GM13977 (cell line): ENCODE data around the gene CALML6.

ENCODE experiments used
- DNase-seq: peaks from one replicate; pipeline ENCODE4 v3.0.0; 2012; ENCODE audit warnings: low spot score
- in situ Hi-C: fragments of 300-500 bp; cut with MboI; formaldehyde crosslinking; loops from one replicate; pipeline ENCODE4 v1.12.0; 2022; ENCODE audit warnings: low sequenced_read_pairs, low pct_unique_long_range_greater_than_20kb, mixed read lengths, inconsistent platforms; ENCODE audit not compliant: unreplicated experiment
- TF ChIP-seq, protein P1 (sequence below): IDR thresholded peaks from 2 replicates; pipeline ENCODE4 v1.5.1; 2012; ENCODE audit warnings: mild to moderate bottlenecking, control low read depth; ENCODE audit not compliant: insufficient read depth; ENCODE audit errors: extremely low read depth, missing control alignments

CALML6 gene

DNA sequence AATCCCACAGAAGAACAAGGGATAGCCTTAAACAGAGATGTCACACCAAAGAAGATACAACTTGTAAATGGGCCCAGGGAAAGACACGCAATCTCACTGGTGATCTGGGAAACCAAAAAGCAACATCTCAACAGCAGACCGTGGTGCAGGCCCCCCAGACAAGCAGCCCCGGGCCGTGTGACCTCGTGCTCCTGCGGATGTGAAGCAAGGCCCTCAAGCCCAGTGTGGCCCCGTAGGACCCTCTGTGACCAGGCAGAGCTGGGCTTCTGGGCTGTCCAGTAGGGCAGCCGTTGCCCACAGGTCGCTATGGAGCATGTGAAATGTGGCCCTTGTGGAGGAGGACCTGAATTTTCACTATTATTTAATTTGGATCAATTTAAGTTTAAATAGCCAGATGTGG lies 39.0 kb downstream of the CALML6 start:
- DNase-seq = no peak
- in situ Hi-C loops = loop anchor here (25.0 kb wide), 1 partner anchor 433 kb away; the partner anchor contains the start of genes MORN1 and RER1
- TF ChIP-seq, protein P1, sequence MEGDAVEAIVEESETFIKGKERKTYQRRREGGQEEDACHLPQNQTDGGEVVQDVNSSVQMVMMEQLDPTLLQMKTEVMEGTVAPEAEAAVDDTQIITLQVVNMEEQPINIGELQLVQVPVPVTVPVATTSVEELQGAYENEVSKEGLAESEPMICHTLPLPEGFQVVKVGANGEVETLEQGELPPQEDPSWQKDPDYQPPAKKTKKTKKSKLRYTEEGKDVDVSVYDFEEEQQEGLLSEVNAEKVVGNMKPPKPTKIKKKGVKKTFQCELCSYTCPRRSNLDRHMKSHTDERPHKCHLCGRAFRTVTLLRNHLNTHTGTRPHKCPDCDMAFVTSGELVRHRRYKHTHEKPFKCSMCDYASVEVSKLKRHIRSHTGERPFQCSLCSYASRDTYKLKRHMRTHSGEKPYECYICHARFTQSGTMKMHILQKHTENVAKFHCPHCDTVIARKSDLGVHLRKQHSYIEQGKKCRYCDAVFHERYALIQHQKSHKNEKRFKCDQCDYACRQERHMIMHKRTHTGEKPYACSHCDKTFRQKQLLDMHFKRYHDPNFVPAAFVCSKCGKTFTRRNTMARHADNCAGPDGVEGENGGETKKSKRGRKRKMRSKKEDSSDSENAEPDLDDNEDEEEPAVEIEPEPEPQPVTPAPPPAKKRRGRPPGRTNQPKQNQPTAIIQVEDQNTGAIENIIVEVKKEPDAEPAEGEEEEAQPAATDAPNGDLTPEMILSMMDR = no peak

DNA sequence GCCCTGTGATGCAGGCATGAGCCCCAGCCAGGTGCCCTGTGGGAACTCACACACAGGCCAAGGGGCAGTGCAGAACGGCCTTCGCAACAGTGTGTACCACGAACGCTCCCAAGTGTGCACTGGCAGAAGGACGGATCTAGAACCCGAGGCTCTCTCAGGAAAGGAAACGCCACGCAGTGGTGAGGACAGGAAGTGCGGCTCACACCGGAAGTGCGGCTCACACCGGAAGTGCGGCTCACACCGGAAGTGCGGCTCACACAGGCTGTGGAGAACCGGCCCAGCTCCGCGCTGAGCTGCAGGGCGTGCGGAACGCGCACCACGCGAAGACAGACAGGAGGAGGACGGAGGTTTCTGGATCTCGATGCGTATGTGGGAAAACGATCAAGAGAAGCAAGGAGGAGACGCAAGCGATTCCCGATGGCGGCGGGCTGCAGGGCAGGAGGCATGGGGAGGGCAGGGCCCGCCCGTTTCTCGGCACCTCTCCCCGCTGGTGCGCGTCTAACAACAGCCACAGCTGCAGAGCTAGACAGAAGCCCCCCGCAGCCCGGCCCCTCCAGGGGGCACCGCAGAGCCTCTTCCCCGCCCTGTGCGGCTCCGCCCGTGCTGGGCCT lies 39.9 kb downstream of the CALML6 start:
- TF ChIP-seq, protein P1 = peak; percentile 32
- no peak for DNase-seq
- in situ Hi-C loops = loop anchor here (25.0 kb wide), 1 partner anchor 432 kb away; the partner anchor contains the start of genes MORN1 and RER1

DNA sequence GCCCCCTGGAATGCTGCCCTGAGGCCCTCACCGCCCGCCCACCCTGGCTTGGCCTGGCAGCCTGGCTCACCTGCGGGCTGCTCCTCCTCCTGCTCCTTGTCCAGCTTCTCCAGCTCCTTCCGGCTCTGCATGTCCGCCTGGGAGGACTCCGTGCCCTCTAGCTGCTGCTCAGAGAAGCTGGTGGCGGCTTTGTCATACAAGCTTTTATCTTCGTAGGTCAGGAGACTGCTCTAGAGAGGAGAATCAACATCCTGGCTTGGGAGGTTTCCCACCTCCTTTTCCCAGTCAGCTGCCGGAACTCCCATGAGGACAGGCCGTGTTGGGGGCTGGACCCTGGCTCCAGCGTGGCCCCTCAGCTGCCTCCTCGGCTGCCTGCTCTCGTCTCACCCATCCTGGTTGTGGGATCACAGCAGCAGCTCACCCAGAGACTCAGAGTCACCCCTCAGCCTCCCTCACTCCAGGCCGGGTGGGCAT lies 40.6 kb downstream of the CALML6 start:
- TF ChIP-seq, protein P1 = no peak
- in situ Hi-C loops = loop anchor here (25.0 kb wide), 1 partner anchor 432 kb away; the partner anchor contains the start of genes MORN1 and RER1
- DNase-seq = no peak

DNA sequence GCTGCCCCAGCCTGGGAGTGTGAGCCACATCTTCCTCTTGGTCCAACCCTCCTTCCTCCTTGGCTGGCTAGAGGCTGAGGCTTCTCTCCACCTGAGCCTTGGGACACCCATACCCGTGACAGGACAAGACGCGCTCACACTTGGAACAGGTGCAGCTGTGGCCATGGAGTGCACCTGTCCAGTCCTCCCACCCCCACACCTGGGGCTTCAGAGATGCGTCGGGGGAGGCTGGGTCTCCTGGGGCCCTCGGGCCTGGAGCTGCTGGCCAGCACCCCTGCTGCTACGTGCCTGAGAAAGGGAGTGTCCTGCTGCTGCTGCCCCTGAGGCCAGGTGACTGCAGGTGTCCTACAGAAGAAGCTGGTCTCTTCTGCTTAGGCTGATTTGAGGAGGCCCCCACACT lies 41.0 kb downstream of the CALML6 start:
- DNase-seq = no peak
- TF ChIP-seq, protein P1 = no peak
- in situ Hi-C loops = loop anchor here (25.0 kb wide), 1 partner anchor 431 kb away; the partner anchor contains the start of genes MORN1 and RER1

DNA sequence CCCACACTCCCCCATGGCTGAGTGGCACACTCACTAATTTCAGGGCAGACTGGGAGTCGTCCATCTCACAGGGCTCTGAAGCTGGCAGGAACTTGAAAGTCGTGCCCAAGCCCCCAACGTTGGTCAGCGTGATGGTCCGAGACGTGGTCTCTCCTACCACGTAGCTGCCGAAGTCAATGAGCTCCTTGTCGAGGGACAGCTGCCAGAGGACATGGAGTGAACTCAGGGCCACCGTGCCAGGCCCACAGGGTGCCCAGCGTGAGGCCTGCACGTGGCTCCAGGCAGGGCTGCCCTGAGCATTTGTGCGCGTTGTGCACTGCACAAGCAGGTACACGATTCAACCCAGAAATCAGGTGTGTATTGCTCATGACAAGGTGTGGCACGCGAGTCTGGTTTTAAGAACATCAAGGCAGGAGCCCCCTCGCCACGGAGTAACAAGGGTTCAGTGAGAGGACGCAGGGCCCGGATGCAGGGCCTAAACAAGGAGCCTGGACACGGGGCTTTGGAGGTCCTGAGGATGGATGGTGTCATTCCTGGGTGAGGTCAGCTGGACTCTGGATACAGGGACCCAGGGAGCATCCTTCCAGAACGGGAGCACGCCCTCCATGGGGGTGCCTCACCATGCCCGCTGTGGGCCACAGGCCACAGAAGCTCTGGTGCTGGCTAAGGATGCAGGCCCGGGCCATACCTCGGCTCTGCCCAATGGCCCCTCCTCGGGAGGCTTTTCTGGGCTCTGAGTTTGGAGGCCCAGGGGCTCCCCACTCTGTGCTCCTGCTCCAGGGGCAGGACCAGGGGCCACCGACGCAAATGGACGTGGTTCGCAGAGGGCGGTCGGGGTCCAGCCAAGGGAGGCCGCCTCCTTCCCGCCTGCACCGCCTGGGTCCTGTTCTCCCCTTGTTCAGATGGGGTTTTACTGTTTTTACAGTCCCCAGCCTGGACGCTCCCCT lies 41.8 kb downstream of the CALML6 start:
- no peak for DNase-seq
- TF ChIP-seq, protein P1 = no peak
- in situ Hi-C loops = loop anchor here (25.0 kb wide), 1 partner anchor 430 kb away; the partner anchor contains the start of genes MORN1 and RER1

DNA sequence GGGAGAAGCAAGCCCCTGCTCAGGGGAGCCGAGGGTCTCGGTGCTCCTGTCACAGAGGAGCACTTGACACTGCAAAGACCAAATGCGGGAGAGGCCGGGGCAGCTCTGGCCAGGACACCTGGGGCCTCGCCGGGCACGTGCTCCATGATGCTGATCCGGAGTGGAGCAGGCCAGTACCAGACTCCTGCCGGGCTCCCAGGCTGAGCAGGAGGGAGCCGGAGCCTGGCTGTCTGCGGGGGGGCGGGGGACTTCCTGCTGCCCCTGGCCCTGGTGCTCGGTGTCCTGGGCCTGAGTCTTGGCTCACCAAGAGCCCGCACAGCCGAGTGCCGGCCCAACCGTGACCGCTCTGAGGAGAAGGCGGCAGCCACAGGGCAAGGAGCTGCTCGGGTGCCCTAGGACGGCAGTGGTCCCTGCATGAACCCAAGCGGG lies 42.5 kb downstream of the CALML6 start:
- TF ChIP-seq, protein P1 = no peak
- in situ Hi-C loops = loop anchor here (25.0 kb wide), 1 partner anchor 430 kb away; the partner anchor contains the start of genes MORN1 and RER1
- no peak for DNase-seq
